MM.1S (cell line): ENCODE results near the gene CPEB4.

Experiments
- EZH2 ChIP-seq: fragments of 300-600 bp; sonication (generic); optimal IDR thresholded peaks from 2 replicates; pipeline ENCODE3; 2017; ENCODE audit warnings: low read depth, mild to moderate bottlenecking, antibody characterized with exemption, low read length, mixed read lengths
- EZH2phosphoT487 ChIP-seq: fragments of 300-600 bp; sonication (generic); IDR thresholded peaks from 2 replicates; pipeline ENCODE4 v1.6.1; 2018; ENCODE audit warnings: antibody characterized with exemption, low read length
- TF ChIP-seq, protein P1 (sequence below): fragments of 300-600 bp; sonication (generic); IDR thresholded peaks from 2 replicates; pipeline ENCODE4 v1.5.1; 2016; ENCODE audit warnings: antibody characterized with exemption, low read length, mixed read lengths

GRCh38 chr5:173969167-173970049 is 81.3 kb downstream of the CPEB4 start:
- TF ChIP-seq, protein P1, sequence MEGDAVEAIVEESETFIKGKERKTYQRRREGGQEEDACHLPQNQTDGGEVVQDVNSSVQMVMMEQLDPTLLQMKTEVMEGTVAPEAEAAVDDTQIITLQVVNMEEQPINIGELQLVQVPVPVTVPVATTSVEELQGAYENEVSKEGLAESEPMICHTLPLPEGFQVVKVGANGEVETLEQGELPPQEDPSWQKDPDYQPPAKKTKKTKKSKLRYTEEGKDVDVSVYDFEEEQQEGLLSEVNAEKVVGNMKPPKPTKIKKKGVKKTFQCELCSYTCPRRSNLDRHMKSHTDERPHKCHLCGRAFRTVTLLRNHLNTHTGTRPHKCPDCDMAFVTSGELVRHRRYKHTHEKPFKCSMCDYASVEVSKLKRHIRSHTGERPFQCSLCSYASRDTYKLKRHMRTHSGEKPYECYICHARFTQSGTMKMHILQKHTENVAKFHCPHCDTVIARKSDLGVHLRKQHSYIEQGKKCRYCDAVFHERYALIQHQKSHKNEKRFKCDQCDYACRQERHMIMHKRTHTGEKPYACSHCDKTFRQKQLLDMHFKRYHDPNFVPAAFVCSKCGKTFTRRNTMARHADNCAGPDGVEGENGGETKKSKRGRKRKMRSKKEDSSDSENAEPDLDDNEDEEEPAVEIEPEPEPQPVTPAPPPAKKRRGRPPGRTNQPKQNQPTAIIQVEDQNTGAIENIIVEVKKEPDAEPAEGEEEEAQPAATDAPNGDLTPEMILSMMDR, result no peak
- TF ChIP-seq EZH2, result no peak
- TF ChIP-seq EZH2phosphoT487, result no peak
